H1 (cell line): ENCODE data around the gene KIF25. TPM values are rescaled to one million over a fixed set of nuclear protein-coding genes. Genes with fewer than 3 reads are reported as not detected.

Experiments used
- EZH2 ChIP-seq: fragments of 200-600 bp; sonication (generic); IDR thresholded peaks from 2 replicates; pipeline ENCODE4 v1.7.1; 2012; ENCODE audit warnings: low read depth, mild to moderate bottlenecking, moderate library complexity, low read length, inconsistent platforms; ENCODE audit not compliant: severe bottlenecking
- KDM4A ChIP-seq: IDR thresholded peaks from one replicate; pipeline ENCODE4 v1.7.1; 2012; ENCODE audit warnings: low read depth, mild to moderate bottlenecking, moderate library complexity, low read length, inconsistent platforms; ENCODE audit not compliant: severe bottlenecking
- NANOG ChIP-seq: IDR thresholded peaks from 2 replicates; pipeline ENCODE4 v1.6.1; 2011; ENCODE audit warnings: low read length, low read depth, mild to moderate bottlenecking, inconsistent platforms; ENCODE audit not compliant: insufficient read depth, poor library complexity, severe bottlenecking
- TAF7 ChIP-seq: optimal IDR thresholded peaks from 2 replicates; pipeline ENCODE3; 2011; ENCODE audit warnings: low read depth, mild to moderate bottlenecking, inconsistent platforms, low read length, moderate library complexity, borderline replicate concordance
- polyA plus RNA-seq, 7 experiments: library from polyadenylated mRNA; depleted of rRNA in 3 of 7; stranded (reverse) in 5 of 7; unstranded in 2 of 7; fragments of >200 nt in 5 of 7; fragments of 200-250 nt in 2 of 7; gene quantifications; 1 replicate in 5 of 7; 2 replicates in 1 of 7; 4 replicates in 1 of 7; pipeline versions ENCODE4 v1.2.1 to v1.2.3, GENCODE V29; 2011 to 2013; ENCODE audit warnings: missing spikeins in 2 of 7, mixed read lengths in 2 of 7
- total RNA-seq: library from RNA; stranded (reverse); fragmentation: NEBNext Ultra II Directional; extraction: Animal tissue kit (Norgen Biotek cat#: 25700); gene quantifications from 2 replicates; pipeline ENCODE4 v1.2.1, GENCODE V29; 2021

Gene KIF25
- total and polyA plus RNA-seq, 2 of the 8 experiments (the other 6 are each of a cell fraction or from before 2014, with no cell fraction given): 1.5 to 2.0 TPM

DNA sequence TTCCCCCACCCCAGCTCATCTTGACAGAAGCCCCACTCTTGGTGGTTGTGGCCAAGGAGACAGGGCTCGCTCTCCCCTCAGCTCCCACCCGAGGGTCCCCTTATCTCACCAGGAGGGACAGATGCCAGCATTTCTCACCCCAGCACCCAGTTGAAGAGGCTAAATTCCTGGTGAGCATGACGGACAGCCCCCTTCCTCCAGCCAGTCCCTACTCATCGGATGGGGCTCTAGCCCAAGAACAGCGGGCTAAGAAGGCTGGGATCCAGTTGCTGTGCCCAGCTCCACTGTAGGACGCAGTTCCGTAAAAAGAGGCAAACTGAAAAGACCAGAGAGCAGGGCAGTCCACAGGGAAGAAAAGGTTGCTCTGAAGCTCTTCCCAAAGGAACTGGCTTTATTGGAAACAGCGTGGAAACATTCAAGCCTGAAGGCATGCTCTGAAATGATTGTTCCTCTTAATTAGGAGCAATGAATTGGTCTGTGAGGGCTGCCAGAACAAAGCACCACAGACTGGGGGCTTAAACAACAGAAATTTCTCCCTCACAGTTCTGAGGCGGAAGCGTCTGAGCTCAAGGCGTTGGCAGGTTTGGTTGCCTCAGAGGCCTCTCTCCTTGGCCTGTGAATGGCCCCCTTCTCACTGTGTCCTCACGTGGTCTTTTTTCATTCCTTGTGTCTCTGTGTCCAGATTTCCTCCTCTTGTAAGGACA lies 17.9 kb upstream of the KIF25 start (continued):
- TF ChIP-seq TAF7: no peak
- no peak for TF ChIP-seq EZH2
- TF ChIP-seq KDM4A: no peak
- TF ChIP-seq NANOG: no peak
- TF ChIP-seq, all 59 proteins: peak for 0
